H1 (cell line): ENCODE data around the gene STXBP5.

Experiments used
- EZH2 ChIP-seq: fragments of 200-600 bp; sonication (generic); IDR thresholded peaks from 2 replicates; pipeline ENCODE4 v1.7.1; 2012; ENCODE audit warnings: low read depth, mild to moderate bottlenecking, moderate library complexity, low read length, inconsistent platforms; ENCODE audit not compliant: severe bottlenecking
- FOSL1 ChIP-seq: IDR thresholded peaks from 2 replicates; pipeline ENCODE4 v1.6.1; 2011; ENCODE audit warnings: mild to moderate bottlenecking, low read depth, low read length, moderate library complexity; ENCODE audit not compliant: insufficient read depth
- HDAC2 ChIP-seq, 2 experiments: fragments of 300-600 bp in 1 of 2; sonication (generic) in 1 of 2; IDR thresholded peaks; 2 replicates each; pipeline ENCODE4 v1.6.1; 2011 to 2012; ENCODE audit warnings: low read depth in 2 of 2, low read length in 2 of 2, mild to moderate bottlenecking in 2 of 2, moderate library complexity in 2 of 2, borderline replicate concordance in 1 of 2, inconsistent platforms in 1 of 2
- POLR2A ChIP-seq, 2 experiments: IDR thresholded peaks; 1 replicate in 1 of 2; 2 replicates in 1 of 2; pipeline ENCODE4 v1.6.1; 2011; ENCODE audit warnings: low read depth in 2 of 2, low read length in 2 of 2, mild to moderate bottlenecking in 2 of 2; ENCODE audit errors: control extremely low read depth in 1 of 2
- POLR2AphosphoS5 ChIP-seq: IDR thresholded peaks from 2 replicates; pipeline ENCODE4 v1.6.1; 2011; ENCODE audit warnings: low read depth, low read length
- POU5F1 ChIP-seq: IDR thresholded peaks from 2 replicates; pipeline ENCODE4 v1.6.1; 2011; ENCODE audit warnings: low read depth, mild to moderate bottlenecking, low read length, moderate library complexity
- RAD21 ChIP-seq, 2 experiments: IDR thresholded peaks in 1 of 2; conservative IDR thresholded peaks in 1 of 2; 2 replicates each; pipeline ENCODE4 v1.6.1; 2011; ENCODE audit warnings: low read depth in 2 of 2, low read length in 2 of 2, improper control_type of control experiment in 1 of 2, inconsistent platforms in 1 of 2, mild to moderate bottlenecking in 1 of 2, moderate library complexity in 1 of 2
- RXRA ChIP-seq: IDR thresholded peaks from 2 replicates; pipeline ENCODE4 v1.6.1; 2011; ENCODE audit warnings: low read depth, mild to moderate bottlenecking, low read length, moderate library complexity; ENCODE audit not compliant: insufficient read depth
- SP4 ChIP-seq: IDR thresholded peaks from 2 replicates; pipeline ENCODE4 v1.6.1; 2012; ENCODE audit warnings: low read length, inconsistent platforms
- SRF ChIP-seq: IDR thresholded peaks from 2 replicates; pipeline ENCODE4 v1.6.1; 2011; ENCODE audit warnings: mild to moderate bottlenecking, low read depth, low read length, moderate library complexity
- TAF1 ChIP-seq: IDR thresholded peaks from 2 replicates; pipeline ENCODE4 v1.6.1; 2011; ENCODE audit warnings: mild to moderate bottlenecking, low read depth, low read length
- ZNF274 ChIP-seq: IDR thresholded peaks from 2 replicates; pipeline ENCODE4 v1.7.0; 2012; ENCODE audit warnings: low read length, borderline replicate concordance; ENCODE audit errors: extremely low read depth
- TF ChIP-seq, protein P1 (sequence below), 3 experiments: IDR thresholded peaks; 1 replicate in 2 of 3; 2 replicates in 1 of 3; pipeline versions ENCODE4 v1.5.1 to v1.6.1; 2011; ENCODE audit warnings: low read length in 3 of 3, mild to moderate bottlenecking in 3 of 3, inconsistent platforms in 2 of 3, low read depth in 1 of 3, moderate library complexity in 1 of 3; ENCODE audit not compliant: insufficient read depth in 1 of 3; ENCODE audit errors: control extremely low read depth in 1 of 3

GRCh38 chr6:147390909-147391536 is 186.8 kb downstream of the STXBP5 start:
- TF ChIP-seq FOSL1 (no peak), POU5F1 (no peak), HDAC2 (IDR thresholded peaks at IDR 0.05; ENCODE audit: borderline replicate concordance in 1 of 2, low read depth in 2 of 2, low read length in 2 of 2) (no peak), SRF (no peak), RXRA (no peak), POLR2A (IDR thresholded peaks at IDR 0.05; ENCODE audit: control extremely low read depth in 1 of 2, low read depth in 2 of 2, low read length in 2 of 2) (no peak), TAF1 (no peak), ZNF274 (no peak), SP4 (no peak), POLR2AphosphoS5 (no peak), EZH2 (no peak), RAD21 (IDR thresholded peaks at IDR 0.05 in 1 of 2, conservative IDR thresholded peaks at IDR 0.05 in 1 of 2; ENCODE audit: low read depth in 2 of 2, low read length in 2 of 2) (peak; percentile 88 to 93)
- TF ChIP-seq, protein P1, sequence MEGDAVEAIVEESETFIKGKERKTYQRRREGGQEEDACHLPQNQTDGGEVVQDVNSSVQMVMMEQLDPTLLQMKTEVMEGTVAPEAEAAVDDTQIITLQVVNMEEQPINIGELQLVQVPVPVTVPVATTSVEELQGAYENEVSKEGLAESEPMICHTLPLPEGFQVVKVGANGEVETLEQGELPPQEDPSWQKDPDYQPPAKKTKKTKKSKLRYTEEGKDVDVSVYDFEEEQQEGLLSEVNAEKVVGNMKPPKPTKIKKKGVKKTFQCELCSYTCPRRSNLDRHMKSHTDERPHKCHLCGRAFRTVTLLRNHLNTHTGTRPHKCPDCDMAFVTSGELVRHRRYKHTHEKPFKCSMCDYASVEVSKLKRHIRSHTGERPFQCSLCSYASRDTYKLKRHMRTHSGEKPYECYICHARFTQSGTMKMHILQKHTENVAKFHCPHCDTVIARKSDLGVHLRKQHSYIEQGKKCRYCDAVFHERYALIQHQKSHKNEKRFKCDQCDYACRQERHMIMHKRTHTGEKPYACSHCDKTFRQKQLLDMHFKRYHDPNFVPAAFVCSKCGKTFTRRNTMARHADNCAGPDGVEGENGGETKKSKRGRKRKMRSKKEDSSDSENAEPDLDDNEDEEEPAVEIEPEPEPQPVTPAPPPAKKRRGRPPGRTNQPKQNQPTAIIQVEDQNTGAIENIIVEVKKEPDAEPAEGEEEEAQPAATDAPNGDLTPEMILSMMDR (IDR thresholded peaks at IDR 0.05; ENCODE audit: control extremely low read depth in 1 of 3, insufficient read depth in 1 of 3, low read depth in 1 of 3, low read length in 3 of 3), result peak in 2 of 3 experiments; percentile 29 to 65; a peak in 3 of 4 replicates
